Loucy (cell line): Measurements from ENCODE around the gene ZNF576.

Source experiments
- H2AFZ ChIP-seq: fragments of 200-600 bp; sonication (generic); 2 replicates; pipeline ENCODE4 v1.6.0; 2016; ENCODE audit warnings: antibody characterized with exemption, mild to moderate bottlenecking, low read length, moderate library complexity
- H3F3A ChIP-seq: fragments of 200-600 bp; 2 replicates; pipeline ENCODE4 v1.6.0; 2016; ENCODE audit warnings: antibody characterized with exemption, low read depth, mild to moderate bottlenecking
- H3K27me3 ChIP-seq: fragments of 200-600 bp; sonication (generic); 2 replicates; pipeline ENCODE4 v1.6.1; 2014; ENCODE audit warnings: low read length, mild to moderate bottlenecking; ENCODE audit not compliant: insufficient read depth, poor library complexity, severe bottlenecking
- H3K36me3 ChIP-seq: fragments of 200-600 bp; sonication (generic); 2 replicates; pipeline ENCODE4 v1.6.1; 2016; ENCODE audit warnings: low read length; ENCODE audit not compliant: insufficient read depth
- H3K4me1 ChIP-seq: fragments of 200-600 bp; sonication (generic); 2 replicates; pipeline ENCODE4 v1.5.1; 2014; ENCODE audit warnings: low read length, mild to moderate bottlenecking; ENCODE audit not compliant: insufficient read depth, poor library complexity, severe bottlenecking
- H3K4me2 ChIP-seq: fragments of 200-600 bp; sonication (generic); 2 replicates; pipeline ENCODE4 v1.6.0; 2014; ENCODE audit warnings: antibody characterized with exemption, low read length, low read depth, mild to moderate bottlenecking; ENCODE audit not compliant: poor library complexity, severe bottlenecking
- H3K4me3 ChIP-seq: fragments of 200-600 bp; sonication (generic); 2 replicates; pipeline ENCODE4 v1.5.1; 2014; ENCODE audit warnings: low read length, mild to moderate bottlenecking, mixed read lengths; ENCODE audit not compliant: poor library complexity, severe bottlenecking
- H3K79me2 ChIP-seq: fragments of 200-600 bp; sonication (generic); 2 replicates; pipeline ENCODE4 v1.6.1; 2014; ENCODE audit warnings: low read length; ENCODE audit not compliant: insufficient read depth
- H3K9ac ChIP-seq: fragments of 200-600 bp; sonication (generic); 2 replicates; pipeline ENCODE4 v1.6.0; 2014; ENCODE audit warnings: mild to moderate bottlenecking, low read depth, low read length, moderate library complexity; ENCODE audit not compliant: poor library complexity, severe bottlenecking
- H3K9me2 ChIP-seq: fragments of 200-600 bp; sonication (generic); replicated peaks from 2 replicates; pipeline ENCODE4 v1.6.1; 2016; ENCODE audit warnings: low read depth, low read length, mixed read lengths
- H3K9me3 ChIP-seq: fragments of 200-600 bp; sonication (generic); 2 replicates; pipeline ENCODE4 v1.6.1; 2014; ENCODE audit warnings: mild to moderate bottlenecking, antibody characterized with exemption, low read length, low read depth; ENCODE audit not compliant: insufficient read depth
- H4K20me1 ChIP-seq: fragments of 200-600 bp; sonication (generic); 2 replicates; pipeline ENCODE4 v1.6.0; 2014; ENCODE audit warnings: antibody characterized with exemption, low read length, mild to moderate bottlenecking; ENCODE audit not compliant: insufficient read depth, poor library complexity, severe bottlenecking
- CTCF ChIP-seq: fragments of 200-600 bp; sonication (generic); conservative IDR thresholded peaks from 2 replicates; pipeline ENCODE4 v1.5.1; 2014; ENCODE audit warnings: mild to moderate bottlenecking, antibody characterized with exemption, low read length
- EZH2phosphoT487 ChIP-seq: fragments of 200-600 bp; IDR thresholded peaks from 2 replicates; pipeline ENCODE4 v1.6.1; 2018; ENCODE audit warnings: antibody characterized with exemption, mild to moderate bottlenecking, moderate library complexity, borderline replicate concordance

The ZNF576 gene

GRCh38 chr19:43638214-43638994 lies 42.0 kb downstream of the ZNF576 start:
- no peak overlapping the region for H3K4me3 ChIP-seq
- no peaks in the 10 kb centered on the region for H3K79me2 ChIP-seq
- H3K36me3 ChIP-seq, result no peaks in the 10 kb centered on the region
- H3K4me2 ChIP-seq, result peak overlapping the region; percentile 74
- H3K4me1 ChIP-seq, result peaks cover 12% of the 10 kb centered on the region
- TF ChIP-seq CTCF (no peak), EZH2phosphoT487 (no peak)
- no peaks in the 10 kb centered on the region for H3K9me3 ChIP-seq
- H3K9ac ChIP-seq, result no peak overlapping the region
- H4K20me1 ChIP-seq, result no peaks in the 10 kb centered on the region
- no peaks in the 10 kb centered on the region for H3K27me3 ChIP-seq
- no peaks in the 10 kb centered on the region for H3F3A ChIP-seq
- H3K9me2 ChIP-seq, result no peaks in the 10 kb centered on the region
- H2AFZ ChIP-seq, result no peak overlapping the region

GRCh38 chr19:43638995-43639518 lies 42.7 kb downstream of the ZNF576 start:
- Histone ChIP-seq H3K27me3 (no peaks in the 10 kb centered on the region), H3K9me2 (no peaks in the 10 kb centered on the region), H2AFZ (peak overlapping the region; percentile 43; the same call in 1 of the 2 replicates), H3F3A (no peaks in the 10 kb centered on the region), H3K4me1 (peaks cover 12% of the 10 kb centered on the region), H3K4me2 (peak overlapping the region; percentile 74), H3K4me3 (peak overlapping the region; percentile 65), H3K9me3 (no peaks in the 10 kb centered on the region), H4K20me1 (no peaks in the 10 kb centered on the region), H3K79me2 (no peaks in the 10 kb centered on the region), H3K9ac (no peak overlapping the region), H3K36me3 (no peaks in the 10 kb centered on the region)
- TF ChIP-seq CTCF (no peak), EZH2phosphoT487 (no peak)

GRCh38 chr19:43639519-43640423 lies 43.4 kb downstream of the ZNF576 start, which contains the start of gene CADM4:
Gene CADM4 (minus strand): TSS chr19:43639850. CDS start chr19:43639790, 60 bp downstream.
- H3F3A ChIP-seq, result no peaks in the 10 kb centered on the region
- no peaks in the 10 kb centered on the region for H3K9me2 ChIP-seq
- H4K20me1 ChIP-seq, result no peaks in the 10 kb centered on the region
- no peaks in the 10 kb centered on the region for H3K79me2 ChIP-seq
- H3K9me3 ChIP-seq, result no peaks in the 10 kb centered on the region
- H3K4me3 ChIP-seq, result peak within 1 kb of the TSS; percentile 73
- H2AFZ ChIP-seq, result peak within 1 kb of the TSS; percentile 94
- no peaks in the 10 kb centered on the region for H3K27me3 ChIP-seq
- peak within 1 kb of the TSS; percentile 55 for H3K9ac ChIP-seq
- H3K36me3 ChIP-seq, result no peaks in the 10 kb centered on the region
- peak within 1 kb of the TSS; percentile 81 for H3K4me2 ChIP-seq
- peaks cover 12% of the 10 kb centered on the region for H3K4me1 ChIP-seq
- TF ChIP-seq CTCF (no peak), EZH2phosphoT487 (no peak)
